ENCODE data around the gene UGT1A9. TPM values are rescaled to one million over a fixed set of nuclear protein-coding genes. Genes with fewer than 3 reads are reported as not detected.

Gene UGT1A9
- total and polyA plus RNA-seq, 2 donors (not counting 1 experiment from before 2014, with no cell fraction given): not detected

DNA sequence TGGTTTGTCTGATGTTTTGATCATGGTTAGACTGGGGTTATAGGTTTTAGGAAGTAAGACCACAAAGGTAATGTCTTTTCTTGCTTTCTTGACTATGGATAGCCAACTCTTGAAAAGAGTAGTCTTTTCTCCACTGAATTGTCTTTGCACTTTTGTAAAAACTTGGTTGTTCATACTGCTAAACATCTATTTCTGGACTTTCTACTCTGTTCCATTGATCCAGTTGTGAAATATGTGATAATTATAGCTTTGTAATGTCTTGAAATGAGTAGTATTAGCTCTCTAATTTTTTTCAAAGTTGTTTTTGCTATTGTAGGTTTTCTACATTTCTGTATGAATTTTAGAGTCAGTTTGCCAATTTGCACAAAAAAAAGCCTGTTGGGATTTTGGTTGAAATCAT is 13.1 kb upstream of the UGT1A9 start:
- no peaks in the 10 kb centered on the region for H3K27me3 ChIP-seq (ENCODE audit: control insufficient read depth, insufficient read depth, low read length)
- H3K36me3 ChIP-seq (ENCODE audit: control insufficient read depth, insufficient read depth, low read length): no peaks in the 10 kb centered on the region
- H4K20me1 ChIP-seq (ENCODE audit: control insufficient read depth, extremely low read depth, insufficient read depth, low read length): no peaks in the 10 kb centered on the region
- H3K4me3 ChIP-seq (replicated peaks in 1 of 4; ENCODE audit: control extremely low read depth in 1 of 4, insufficient read depth in 1 of 4, low read depth in 3 of 4, low read length in 4 of 4): no peak overlapping the region
- no peak overlapping the region for H3K9ac ChIP-seq (ENCODE audit: insufficient read depth, low read length)
- no peaks in the 10 kb centered on the region for H3K79me2 ChIP-seq (ENCODE audit: control insufficient read depth, insufficient read depth, low read length)
- no peaks in the 10 kb centered on the region for H3K9me3 ChIP-seq (ENCODE audit: control insufficient read depth, insufficient read depth, low read depth, low read length)
- H2AFZ ChIP-seq (ENCODE audit: low read length): no peak overlapping the region
- H3K4me1 ChIP-seq (ENCODE audit: control insufficient read depth, extremely low read depth, insufficient read depth, low read length): no peaks in the 10 kb centered on the region
- no peak overlapping the region for H3K27ac ChIP-seq (ENCODE audit: insufficient read depth, low read length)
- no peak overlapping the region for H3K4me2 ChIP-seq (ENCODE audit: extremely low read depth, insufficient read depth, low read length)
- TF ChIP-seq EZH2 (IDR thresholded peaks at IDR 0.05; ENCODE audit: low read length, missing control alignments): no peak
- TF ChIP-seq, protein P1, sequence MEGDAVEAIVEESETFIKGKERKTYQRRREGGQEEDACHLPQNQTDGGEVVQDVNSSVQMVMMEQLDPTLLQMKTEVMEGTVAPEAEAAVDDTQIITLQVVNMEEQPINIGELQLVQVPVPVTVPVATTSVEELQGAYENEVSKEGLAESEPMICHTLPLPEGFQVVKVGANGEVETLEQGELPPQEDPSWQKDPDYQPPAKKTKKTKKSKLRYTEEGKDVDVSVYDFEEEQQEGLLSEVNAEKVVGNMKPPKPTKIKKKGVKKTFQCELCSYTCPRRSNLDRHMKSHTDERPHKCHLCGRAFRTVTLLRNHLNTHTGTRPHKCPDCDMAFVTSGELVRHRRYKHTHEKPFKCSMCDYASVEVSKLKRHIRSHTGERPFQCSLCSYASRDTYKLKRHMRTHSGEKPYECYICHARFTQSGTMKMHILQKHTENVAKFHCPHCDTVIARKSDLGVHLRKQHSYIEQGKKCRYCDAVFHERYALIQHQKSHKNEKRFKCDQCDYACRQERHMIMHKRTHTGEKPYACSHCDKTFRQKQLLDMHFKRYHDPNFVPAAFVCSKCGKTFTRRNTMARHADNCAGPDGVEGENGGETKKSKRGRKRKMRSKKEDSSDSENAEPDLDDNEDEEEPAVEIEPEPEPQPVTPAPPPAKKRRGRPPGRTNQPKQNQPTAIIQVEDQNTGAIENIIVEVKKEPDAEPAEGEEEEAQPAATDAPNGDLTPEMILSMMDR (conservative IDR thresholded peaks at IDR 0.05 in 1 of 2, IDR thresholded peaks at IDR 0.05 in 1 of 2; ENCODE audit: low read depth in 1 of 2, low read length in 2 of 2): no peak
- DNase-seq (ENCODE audit: low read depth in 2 of 2): no peak

DNA sequence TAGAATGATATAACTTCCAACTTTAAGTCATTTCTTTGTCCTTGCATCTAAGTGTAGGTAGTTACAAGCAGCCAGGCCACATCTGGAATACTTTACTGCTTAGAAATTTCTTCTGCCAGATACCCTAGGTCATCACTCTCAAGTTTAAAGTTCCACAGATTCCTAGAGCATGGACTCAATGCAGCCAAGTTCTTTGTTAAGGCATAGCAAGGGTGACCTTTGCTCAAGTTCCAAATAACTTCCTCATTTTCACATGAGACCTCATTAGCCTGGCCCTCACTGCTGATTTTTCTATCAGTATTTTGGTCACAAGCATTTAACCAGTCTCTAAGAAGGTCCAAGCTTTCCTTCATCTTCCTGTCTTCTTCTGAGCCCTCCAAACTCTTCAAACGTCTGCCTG is 7.8 kb upstream of the UGT1A9 start:
- Histone ChIP-seq H3K27ac (ENCODE audit: insufficient read depth, low read length) (no peak overlapping the region), H3K27me3 (ENCODE audit: control insufficient read depth, insufficient read depth, low read length) (no peaks in the 10 kb centered on the region), H3K79me2 (ENCODE audit: control insufficient read depth, insufficient read depth, low read length) (no peaks in the 10 kb centered on the region), H3K4me3 (replicated peaks in 1 of 4; ENCODE audit: control extremely low read depth in 1 of 4, insufficient read depth in 1 of 4, low read depth in 3 of 4, low read length in 4 of 4) (no peak overlapping the region), H3K4me2 (ENCODE audit: extremely low read depth, insufficient read depth, low read length) (no peak overlapping the region), H3K4me1 (ENCODE audit: control insufficient read depth, extremely low read depth, insufficient read depth, low read length) (no peaks in the 10 kb centered on the region), H3K9me3 (ENCODE audit: control insufficient read depth, insufficient read depth, low read depth, low read length) (no peaks in the 10 kb centered on the region), H2AFZ (ENCODE audit: low read length) (no peak overlapping the region), H4K20me1 (ENCODE audit: control insufficient read depth, extremely low read depth, insufficient read depth, low read length) (no peaks in the 10 kb centered on the region), H3K36me3 (ENCODE audit: control insufficient read depth, insufficient read depth, low read length) (no peaks in the 10 kb centered on the region), H3K9ac (ENCODE audit: insufficient read depth, low read length) (no peak overlapping the region)
- TF ChIP-seq EZH2 (IDR thresholded peaks at IDR 0.05; ENCODE audit: low read length, missing control alignments): no peak
- TF ChIP-seq, protein P1 (conservative IDR thresholded peaks at IDR 0.05 in 1 of 2, IDR thresholded peaks at IDR 0.05 in 1 of 2; ENCODE audit: low read depth in 1 of 2, low read length in 2 of 2): no peak
- no peak for DNase-seq (ENCODE audit: low read depth in 2 of 2)

DNA sequence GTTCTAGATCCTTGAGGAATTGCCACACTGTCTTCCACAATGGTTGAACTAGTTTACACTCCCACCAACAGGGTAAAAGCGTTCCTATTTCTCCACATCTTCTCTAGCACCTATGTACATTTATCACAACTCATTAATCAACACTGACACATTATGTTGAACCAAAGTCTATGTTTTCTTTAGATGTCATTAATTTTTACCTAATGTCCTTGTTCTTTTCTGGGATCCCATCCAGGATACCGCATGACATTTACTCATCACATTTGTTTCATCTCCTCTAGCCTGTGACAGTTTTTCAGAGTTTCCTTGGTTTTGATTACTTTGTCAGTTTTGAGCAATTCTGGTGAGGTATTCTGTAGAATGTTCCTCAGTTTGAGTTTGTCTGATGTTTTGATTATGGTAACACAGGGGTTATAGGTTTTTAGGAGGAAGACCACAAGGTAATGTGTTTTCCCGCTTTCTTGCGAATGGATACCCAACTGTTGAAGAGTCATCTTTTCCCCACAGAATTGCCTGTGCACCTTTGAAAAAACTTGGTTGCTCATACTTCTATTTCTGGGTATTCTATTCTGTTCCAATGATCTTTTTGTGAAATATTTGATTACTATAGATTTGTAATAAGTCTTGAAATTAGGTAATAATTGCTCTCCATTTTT is 3.0 kb upstream of the UGT1A9 start:
- no peaks in the 10 kb centered on the region for H3K27me3 ChIP-seq (ENCODE audit: control insufficient read depth, insufficient read depth, low read length)
- no peak overlapping the region for H2AFZ ChIP-seq (ENCODE audit: low read length)
- H3K4me1 ChIP-seq (ENCODE audit: control insufficient read depth, extremely low read depth, insufficient read depth, low read length): no peaks in the 10 kb centered on the region
- H3K4me2 ChIP-seq (ENCODE audit: extremely low read depth, insufficient read depth, low read length): no peak overlapping the region
- no peak for TF ChIP-seq EZH2 (IDR thresholded peaks at IDR 0.05; ENCODE audit: low read length, missing control alignments)
- TF ChIP-seq, protein P1 (conservative IDR thresholded peaks at IDR 0.05 in 1 of 2, IDR thresholded peaks at IDR 0.05 in 1 of 2; ENCODE audit: low read depth in 1 of 2, low read length in 2 of 2): no peak
- no peak for DNase-seq (ENCODE audit: low read depth in 2 of 2)
- H3K9ac ChIP-seq (ENCODE audit: insufficient read depth, low read length): no peak overlapping the region
- no peaks in the 10 kb centered on the region for H3K36me3 ChIP-seq (ENCODE audit: control insufficient read depth, insufficient read depth, low read length)
- no peak overlapping the region for H3K4me3 ChIP-seq (replicated peaks in 1 of 4; ENCODE audit: control extremely low read depth in 1 of 4, insufficient read depth in 1 of 4, low read depth in 3 of 4, low read length in 4 of 4)
- H3K27ac ChIP-seq (ENCODE audit: insufficient read depth, low read length): no peak overlapping the region
- no peaks in the 10 kb centered on the region for H4K20me1 ChIP-seq (ENCODE audit: control insufficient read depth, extremely low read depth, insufficient read depth, low read length)
- H3K9me3 ChIP-seq (ENCODE audit: control insufficient read depth, insufficient read depth, low read depth, low read length): no peaks in the 10 kb centered on the region
- no peaks in the 10 kb centered on the region for H3K79me2 ChIP-seq (ENCODE audit: control insufficient read depth, insufficient read depth, low read length)

All from fibroblast of lung (primary cell).